Measurements from ENCODE around the gene NKD2.

DNA sequence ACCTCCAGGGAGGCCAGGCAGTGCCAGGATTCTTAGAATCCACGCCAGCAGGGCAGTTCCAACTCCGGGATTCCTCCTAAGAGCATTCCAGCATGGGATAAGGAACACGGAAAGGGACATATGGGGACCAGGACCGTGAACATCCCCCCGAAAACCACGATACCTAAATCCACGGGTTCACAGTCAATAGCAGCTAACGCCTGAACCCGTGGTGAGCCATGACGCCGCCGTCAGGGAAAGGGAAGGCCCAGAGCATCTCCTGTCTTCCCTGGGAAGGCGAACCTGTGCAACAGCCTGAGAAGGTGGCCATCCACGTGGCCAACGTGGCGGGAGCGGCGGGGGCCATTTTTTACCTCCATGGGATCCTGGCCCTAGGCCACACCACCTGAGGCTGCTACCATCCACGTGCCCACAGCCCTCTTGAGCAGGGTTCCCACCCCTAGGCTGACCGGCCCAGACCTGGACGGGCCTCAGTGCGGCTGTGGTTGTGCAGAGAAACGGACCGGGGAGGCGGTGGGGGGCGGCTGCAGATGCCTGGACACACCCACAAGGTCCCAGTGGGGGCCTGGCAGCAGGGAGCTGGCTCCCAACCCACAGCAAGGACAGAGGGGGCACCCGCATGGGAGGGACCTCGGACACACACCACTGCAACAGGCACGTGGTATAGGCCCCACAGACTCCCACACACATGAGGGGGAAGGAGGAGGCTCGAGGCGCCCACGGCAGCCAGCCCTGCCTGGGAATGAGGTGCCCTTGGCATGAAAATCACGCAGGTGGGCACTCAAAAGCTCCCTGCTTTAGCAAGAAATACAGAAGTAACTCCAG lies 60.5 kb downstream of the NKD2 start:
- TF ChIP-seq POLR2A (IDR thresholded peaks at IDR 0.05; ENCODE audit: low read depth, low read length), result no peak
- no peak for TF ChIP-seq TAF1 (IDR thresholded peaks at IDR 0.05; ENCODE audit: low read depth, low read length)
- no peak for TF ChIP-seq SPI1 (IDR thresholded peaks at IDR 0.05; ENCODE audit: low read depth, low read length)
- TF ChIP-seq POLR2AphosphoS5 (IDR thresholded peaks at IDR 0.05; ENCODE audit: low read depth, low read length), result no peak
- TF ChIP-seq PAX5 (IDR thresholded peaks at IDR 0.05; ENCODE audit: insufficient read depth, low read length, severe bottlenecking), result no peak
- TF ChIP-seq POU2F2 (IDR thresholded peaks at IDR 0.05; ENCODE audit: low read depth, low read length), result no peak
